ENCODE data around the gene SEC22A. TPM values are rescaled to one million over a fixed set of nuclear protein-coding genes. Genes with fewer than 3 reads are reported as not detected.
"Not testable (repeated sequence)": the region's sequence is repeated elsewhere in the genome, so short reads cannot be mapped to it uniquely, and the experiment has no call there.

SEC22A gene
- total RNA-seq, 3 donors from 2014 or later: 28.5 to 45.2 (median 33.1) TPM

DNA sequence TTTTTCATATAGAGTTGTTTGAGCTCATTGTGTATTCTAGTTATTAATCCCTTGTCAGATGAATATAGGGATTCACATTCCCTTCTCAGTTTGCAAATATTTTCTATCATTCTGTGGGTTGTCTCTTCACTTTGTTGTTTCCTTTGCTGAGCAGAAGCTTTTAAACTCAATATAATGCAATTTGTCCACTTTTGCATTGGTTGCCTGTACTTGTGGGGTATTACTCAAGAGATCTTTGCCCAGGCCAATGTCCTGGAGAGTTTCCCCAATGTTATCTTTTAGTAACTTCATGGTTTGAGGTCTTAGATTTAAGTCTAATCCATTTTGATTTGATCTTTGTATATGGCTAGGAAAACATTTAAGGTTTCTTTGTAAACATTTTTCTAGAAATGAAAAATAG lies 24.8 kb downstream of the SEC22A start:
- intact Hi-C loops (cut with DNase I; ENCODE audit: low total_unique reads): no loop called here
- Histone ChIP-seq H3K27me3 (no peaks in the 10 kb centered on the region), H3K4me1 (no peaks in the 10 kb centered on the region), H3K27ac (no peak overlapping the region), H3K36me3 (no peaks in the 10 kb centered on the region), H3K9me3 (peaks cover 10 to 15% of the 10 kb centered on the region in 2 donors), H3K4me3 (no peak overlapping the region)
- TF ChIP-seq, protein P1, sequence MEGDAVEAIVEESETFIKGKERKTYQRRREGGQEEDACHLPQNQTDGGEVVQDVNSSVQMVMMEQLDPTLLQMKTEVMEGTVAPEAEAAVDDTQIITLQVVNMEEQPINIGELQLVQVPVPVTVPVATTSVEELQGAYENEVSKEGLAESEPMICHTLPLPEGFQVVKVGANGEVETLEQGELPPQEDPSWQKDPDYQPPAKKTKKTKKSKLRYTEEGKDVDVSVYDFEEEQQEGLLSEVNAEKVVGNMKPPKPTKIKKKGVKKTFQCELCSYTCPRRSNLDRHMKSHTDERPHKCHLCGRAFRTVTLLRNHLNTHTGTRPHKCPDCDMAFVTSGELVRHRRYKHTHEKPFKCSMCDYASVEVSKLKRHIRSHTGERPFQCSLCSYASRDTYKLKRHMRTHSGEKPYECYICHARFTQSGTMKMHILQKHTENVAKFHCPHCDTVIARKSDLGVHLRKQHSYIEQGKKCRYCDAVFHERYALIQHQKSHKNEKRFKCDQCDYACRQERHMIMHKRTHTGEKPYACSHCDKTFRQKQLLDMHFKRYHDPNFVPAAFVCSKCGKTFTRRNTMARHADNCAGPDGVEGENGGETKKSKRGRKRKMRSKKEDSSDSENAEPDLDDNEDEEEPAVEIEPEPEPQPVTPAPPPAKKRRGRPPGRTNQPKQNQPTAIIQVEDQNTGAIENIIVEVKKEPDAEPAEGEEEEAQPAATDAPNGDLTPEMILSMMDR (IDR thresholded peaks at IDR 0.05): no peak
- TF ChIP-seq POLR2AphosphoS5 (IDR thresholded peaks at IDR 0.05): no peak
- no peak for TF ChIP-seq POLR2A (IDR thresholded peaks at IDR 0.05)
- no peak for DNase-seq (ENCODE audit: low spot score in 2 of 2)

DNA sequence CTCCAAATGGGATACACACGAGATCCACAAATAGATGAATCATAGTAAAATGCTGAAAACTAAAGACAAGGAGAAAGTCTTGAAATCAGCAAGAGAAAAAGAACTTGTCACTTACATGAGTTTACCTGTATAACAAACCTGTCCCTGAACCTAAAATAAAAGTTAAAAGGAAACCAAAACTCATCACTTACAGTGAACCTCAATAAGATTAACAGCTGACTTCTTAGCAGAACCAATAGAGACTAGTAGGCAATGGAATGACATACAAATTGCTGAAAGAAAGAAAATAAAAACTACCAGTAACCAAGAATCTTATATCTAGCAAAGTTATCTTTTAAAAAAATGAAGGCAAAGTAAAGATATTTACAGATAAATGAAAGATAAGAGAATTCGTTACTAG lies 27.4 kb downstream of the SEC22A start:
- Histone ChIP-seq H3K4me3 (no peak overlapping the region), H3K27ac (no peak overlapping the region), H3K4me1 (no peaks in the 10 kb centered on the region), H3K27me3 (no peaks in the 10 kb centered on the region), H3K36me3 (no peaks in the 10 kb centered on the region), H3K9me3 (peaks cover 10 to 15% of the 10 kb centered on the region in 2 donors)
- no peak for DNase-seq (ENCODE audit: low spot score in 2 of 2)
- no peak for TF ChIP-seq POLR2A (IDR thresholded peaks at IDR 0.05)
- TF ChIP-seq POLR2AphosphoS5 (IDR thresholded peaks at IDR 0.05): no peak
- TF ChIP-seq, protein P1 (IDR thresholded peaks at IDR 0.05): no peak
- intact Hi-C loops (cut with DNase I; ENCODE audit: low total_unique reads): no loop called here

DNA sequence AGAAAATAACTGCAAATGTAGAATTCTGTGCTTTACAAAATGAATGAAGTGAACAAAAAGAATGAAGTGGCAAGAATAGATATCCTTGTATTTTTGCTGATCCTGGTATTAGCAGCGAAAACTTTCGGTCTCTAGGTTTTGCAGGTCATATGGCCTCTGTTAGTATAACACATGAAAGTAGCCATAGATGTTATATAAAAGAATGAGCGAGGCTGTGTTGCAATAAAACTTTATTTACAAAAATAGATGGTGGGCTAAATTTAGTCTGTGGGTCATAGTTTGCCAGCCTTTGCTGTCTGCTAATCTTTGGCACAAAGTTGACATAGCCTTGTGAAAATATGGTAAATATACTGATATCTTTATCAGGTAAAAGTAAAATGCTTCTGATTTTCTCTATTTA lies 35.2 kb downstream of the SEC22A start:
- TF ChIP-seq POLR2A (IDR thresholded peaks at IDR 0.05): no peak
- TF ChIP-seq, protein P1 (IDR thresholded peaks at IDR 0.05): no peak
- TF ChIP-seq POLR2AphosphoS5 (IDR thresholded peaks at IDR 0.05): no peak
- no peaks in the 10 kb centered on the region for H3K9me3 ChIP-seq
- DNase-seq (ENCODE audit: low spot score in 2 of 2): no peak
- H3K36me3 ChIP-seq: no peaks in the 10 kb centered on the region
- H3K4me1 ChIP-seq: no peaks in the 10 kb centered on the region
- intact Hi-C loops (cut with DNase I; ENCODE audit: low total_unique reads): loop anchor here (5.0 kb wide), 1 partner anchor 1470 kb away; no protein-coding TSS in a partner anchor
- H3K27me3 ChIP-seq: no peaks in the 10 kb centered on the region
- no peak overlapping the region for H3K4me3 ChIP-seq
- H3K27ac ChIP-seq: no peak overlapping the region

DNA sequence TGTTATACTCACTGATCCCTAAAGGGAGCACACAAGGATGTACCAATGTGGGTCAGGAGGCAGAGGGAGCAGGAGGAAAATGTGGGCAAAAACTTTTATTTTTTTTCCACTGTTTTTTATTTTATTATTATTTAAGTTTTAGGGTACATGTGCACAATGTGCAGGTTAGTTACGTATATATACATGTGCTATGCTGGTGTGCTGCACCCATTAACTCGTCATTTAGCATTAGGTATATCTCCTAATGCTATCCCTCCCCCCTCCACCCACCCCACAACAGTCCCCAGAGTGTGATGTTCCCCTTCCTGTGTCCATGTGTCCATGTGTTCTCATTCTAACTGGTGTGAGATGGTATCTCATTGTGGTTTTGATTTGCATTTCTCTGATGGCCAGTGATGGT lies 37.4 kb downstream of the SEC22A start:
- intact Hi-C loops (cut with DNase I; ENCODE audit: low total_unique reads): loop anchor here (5.0 kb wide), 1 partner anchor 1472 kb away; no protein-coding TSS in a partner anchor
- H3K4me1 ChIP-seq; DNase-seq (ENCODE audit: low spot score in 2 of 2); H3K36me3 ChIP-seq; H3K4me3 ChIP-seq; H3K27ac ChIP-seq; H3K9me3 ChIP-seq; H3K27me3 ChIP-seq: not testable (repeated sequence)

DNA sequence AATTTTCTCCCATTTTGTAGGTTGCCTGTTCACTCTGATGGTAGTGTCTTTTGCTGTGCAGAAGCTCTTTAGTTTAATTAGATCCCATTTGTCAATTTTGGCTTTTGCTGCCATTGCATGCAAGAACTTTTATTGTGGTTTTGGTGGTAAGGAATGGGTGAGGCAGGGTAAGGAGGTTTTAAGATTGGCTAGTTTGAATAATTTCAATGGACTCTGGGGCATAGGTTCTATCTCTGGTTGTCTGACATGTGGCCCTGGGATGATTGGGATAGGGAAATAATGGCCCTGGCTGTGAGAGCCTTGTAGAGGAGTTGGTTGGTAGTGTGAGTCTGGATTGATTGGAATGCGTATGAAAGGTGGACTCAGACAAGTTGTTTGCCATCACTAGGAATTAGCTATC lies 38.0 kb downstream of the SEC22A start:
- Histone ChIP-seq H3K36me3 (no peaks in the 10 kb centered on the region), H3K27ac (no peak overlapping the region), H3K27me3 (no peaks in the 10 kb centered on the region), H3K9me3 (no peaks in the 10 kb centered on the region), H3K4me3 (no peak overlapping the region), H3K4me1 (no peaks in the 10 kb centered on the region)
- DNase-seq (ENCODE audit: low spot score in 2 of 2): no peak
- TF ChIP-seq POLR2A (IDR thresholded peaks at IDR 0.05) (no peak), POLR2AphosphoS5 (IDR thresholded peaks at IDR 0.05) (no peak)
- TF ChIP-seq, protein P1 (IDR thresholded peaks at IDR 0.05): no peak
- intact Hi-C loops (cut with DNase I; ENCODE audit: low total_unique reads): loop anchor here (5.0 kb wide), 1 partner anchor 1472 kb away; no protein-coding TSS in a partner anchor

DNA sequence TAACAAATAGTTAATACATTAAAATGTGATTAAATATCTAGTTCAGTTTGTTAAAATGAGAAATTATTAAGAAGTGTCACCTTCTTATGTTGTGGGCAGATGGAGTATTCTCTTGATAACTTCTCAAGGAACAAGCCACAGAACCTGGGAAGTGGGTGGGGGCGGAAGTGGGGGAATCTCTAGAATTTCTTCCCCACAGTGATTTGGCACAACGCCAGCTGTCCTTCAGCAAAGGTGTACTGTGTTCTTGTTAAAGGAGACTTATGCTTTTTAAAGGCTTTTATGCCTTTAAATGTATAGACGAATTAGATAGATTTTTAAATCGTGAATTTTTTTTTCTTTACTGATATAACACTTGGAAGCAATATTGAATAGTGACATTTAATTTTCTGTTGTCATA lies 42.4 kb downstream of the SEC22A start:
- DNase-seq (ENCODE audit: low spot score in 2 of 2): no peak
- H3K4me1 ChIP-seq: no peaks in the 10 kb centered on the region
- H3K36me3 ChIP-seq: no peaks in the 10 kb centered on the region

More for the DNA sequence above, 42.4 kb downstream of the SEC22A start:
- Histone ChIP-seq H3K9me3 (no peaks in the 10 kb centered on the region), H3K4me3 (no peak overlapping the region), H3K27me3 (no peaks in the 10 kb centered on the region), H3K27ac (no peak overlapping the region)
- TF ChIP-seq POLR2A (IDR thresholded peaks at IDR 0.05) (no peak), POLR2AphosphoS5 (IDR thresholded peaks at IDR 0.05) (no peak)
- TF ChIP-seq, protein P1 (IDR thresholded peaks at IDR 0.05): no peak
- intact Hi-C loops (cut with DNase I; ENCODE audit: low total_unique reads): no loop called here
